GM18909 (cell line): ENCODE data around the gene ELMO3.

Source experiments
- ATAC-seq: cut with Tn5 transposase; IDR thresholded peaks from one replicate; pipeline ENCODE4 v1.9.1; 2021; ENCODE audit warnings: mild to moderate bottlenecking; ENCODE audit not compliant: unreplicated experiment, poor library complexity

ELMO3 gene

GRCh38 chr16:67199011-67199807, at the start of gene ELMO3:
TSS of gene ELMO3 (plus strand) at chr16:67199131. CDS start at chr16:67199327, 196 bp downstream.
- no peak for ATAC-seq

GRCh38 chr16:67149276-67150046, 49.5 kb upstream of the ELMO3 start:
- ATAC-seq: no peak

GRCh38 chr16:67150047-67150832, 48.7 kb upstream of the ELMO3 start:
- ATAC-seq: peak; percentile 35

- ATAC-seq: peak; percentile 43
Observed at GRCh38 chr16:67150833-67151396, 48.0 kb upstream of the ELMO3 start, which contains the start of gene B3GNT9. TSS of gene B3GNT9 (minus strand) at chr16:67150998. CDS start at chr16:67150485, 513 bp downstream.

GRCh38 chr16:67151431-67152097, 47.4 kb upstream of the ELMO3 start:
- ATAC-seq: no peak

GRCh38 chr16:67154578-67155294, 44.2 kb upstream of the ELMO3 start:
- no peak for ATAC-seq

- no peak for ATAC-seq
Observed at GRCh38 chr16:67155295-67156142, 43.4 kb upstream of the ELMO3 start.

GRCh38 chr16:67156143-67156844, 42.6 kb upstream of the ELMO3 start:
- no peak for ATAC-seq

GRCh38 chr16:67157106-67157748, 41.7 kb upstream of the ELMO3 start:
- ATAC-seq: no peak

- no peak for ATAC-seq
Observed at GRCh38 chr16:67157892-67158635, 40.9 kb upstream of the ELMO3 start.

GRCh38 chr16:67158637-67159600, 40.0 kb upstream of the ELMO3 start:
- peak; percentile 35 for ATAC-seq

GRCh38 chr16:67161595-67162058, 37.3 kb upstream of the ELMO3 start:
- no peak for ATAC-seq

GRCh38 chr16:67162506-67163163, 36.3 kb upstream of the ELMO3 start:
- ATAC-seq: no peak

GRCh38 chr16:67163164-67163998, 35.5 kb upstream of the ELMO3 start:
- ATAC-seq: no peak
